Measurements from ENCODE around the gene SCO2. TPM values are rescaled to one million over a fixed set of nuclear protein-coding genes. Genes with fewer than 3 reads are reported as not detected.

The SCO2 gene
- total and polyA plus RNA-seq, 2 of the 13 experiments (the other 11 are each of a cell fraction or from before 2014, with no cell fraction given), result 0.32 to 3.7 TPM

GRCh38 chr22:50544078-50544745 is 18.8 kb upstream of the SCO2 start:
- no peak for FAIRE-seq
- H3K27me3 ChIP-seq (ENCODE audit: control insufficient read depth in 1 of 2, insufficient read depth in 2 of 2, low read length in 2 of 2), result peaks cover 3 to 30% of the 10 kb centered on the region in 2 experiments
- no peak for TF ChIP-seq ZSCAN30 (CRISPR knock-in tag; IDR thresholded peaks at IDR 0.05)
- TF ChIP-seq MIER2 (CRISPR knock-in tag; IDR thresholded peaks at IDR 0.05), result no peak
- no peak for TF ChIP-seq KDM3A (CRISPR knock-in tag; IDR thresholded peaks at IDR 0.05; ENCODE audit: low read depth)
- no peak for TF ChIP-seq ZNF441 (CRISPR knock-in tag; IDR thresholded peaks at IDR 0.05; ENCODE audit: borderline replicate concordance)
- no peak for TF ChIP-seq ZFX (CRISPR knock-in tag; IDR thresholded peaks at IDR 0.05; ENCODE audit: low read depth)
- TF ChIP-seq, protein P1, sequence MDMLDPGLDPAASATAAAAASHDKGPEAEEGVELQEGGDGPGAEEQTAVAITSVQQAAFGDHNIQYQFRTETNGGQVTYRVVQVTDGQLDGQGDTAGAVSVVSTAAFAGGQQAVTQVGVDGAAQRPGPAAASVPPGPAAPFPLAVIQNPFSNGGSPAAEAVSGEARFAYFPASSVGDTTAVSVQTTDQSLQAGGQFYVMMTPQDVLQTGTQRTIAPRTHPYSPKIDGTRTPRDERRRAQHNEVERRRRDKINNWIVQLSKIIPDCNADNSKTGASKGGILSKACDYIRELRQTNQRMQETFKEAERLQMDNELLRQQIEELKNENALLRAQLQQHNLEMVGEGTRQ (IDR thresholded peaks at IDR 0.05; ENCODE audit: low read depth, low read length), result no peak
- TF ChIP-seq, protein P1 (CRISPR knock-in tag; IDR thresholded peaks at IDR 0.05; ENCODE audit: borderline replicate concordance), result no peak
- no peak for TF ChIP-seq RELA (CRISPR knock-in tag; IDR thresholded peaks at IDR 0.05)
- no peak for TF ChIP-seq ZC3H13 (CRISPR knock-in tag; IDR thresholded peaks at IDR 0.05)
- TF ChIP-seq KDM6A (CRISPR knock-in tag; IDR thresholded peaks at IDR 0.05; ENCODE audit: low read depth), result no peak
- no peak for TF ChIP-seq IRF9 (CRISPR knock-in tag; IDR thresholded peaks at IDR 0.05; ENCODE audit: borderline replicate concordance)
- TF ChIP-seq PREB (CRISPR knock-in tag; IDR thresholded peaks at IDR 0.05), result no peak
- TF ChIP-seq ZNF883 (CRISPR knock-in tag; IDR thresholded peaks at IDR 0.05; ENCODE audit: not compliant biosample characterization), result no peak
- TF ChIP-seq ZNF350 (CRISPR knock-in tag; IDR thresholded peaks at IDR 0.05; ENCODE audit: borderline replicate concordance, low read depth), result no peak
- TF ChIP-seq CENPX (CRISPR knock-in tag; IDR thresholded peaks at IDR 0.05), result no peak
- TF ChIP-seq SMARCE1 (IDR thresholded peaks at IDR 0.05; ENCODE audit: borderline replicate concordance), result no peak
- TF ChIP-seq, protein P2, sequence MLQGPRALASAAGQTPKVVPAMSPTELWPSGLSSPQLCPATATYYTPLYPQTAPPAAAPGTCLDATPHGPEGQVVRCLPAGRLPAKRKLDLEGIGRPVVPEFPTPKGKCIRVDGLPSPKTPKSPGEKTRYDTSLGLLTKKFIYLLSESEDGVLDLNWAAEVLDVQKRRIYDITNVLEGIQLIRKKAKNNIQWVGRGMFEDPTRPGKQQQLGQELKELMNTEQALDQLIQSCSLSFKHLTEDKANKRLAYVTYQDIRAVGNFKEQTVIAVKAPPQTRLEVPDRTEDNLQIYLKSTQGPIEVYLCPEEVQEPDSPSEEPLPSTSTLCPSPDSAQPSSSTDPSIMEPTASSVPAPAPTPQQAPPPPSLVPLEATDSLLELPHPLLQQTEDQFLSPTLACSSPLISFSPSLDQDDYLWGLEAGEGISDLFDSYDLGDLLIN (CRISPR knock-in tag; IDR thresholded peaks at IDR 0.05; ENCODE audit: borderline replicate concordance), result no peak
- no peak for TF ChIP-seq MLX (CRISPR knock-in tag; IDR thresholded peaks at IDR 0.05)
- TF ChIP-seq ZNF292 (CRISPR knock-in tag; IDR thresholded peaks at IDR 0.05; ENCODE audit: borderline replicate concordance, low read depth), result no peak
- intact Hi-C loops (cut with micrococcal nuclease; ENCODE audit: unreplicated experiment), result no loop called here
- no peak overlapping the region for H3K9ac ChIP-seq (ENCODE audit: insufficient read depth, low read depth, low read length)
- peaks cover 35% of the 10 kb centered on the region for H3K4me1 ChIP-seq (ENCODE audit: insufficient read depth, low read length)
- H3K36me3 ChIP-seq (replicated peaks in 1 of 2; ENCODE audit: control insufficient read depth in 1 of 2, insufficient read depth in 2 of 2, low read length in 2 of 2), result no peaks in the 10 kb centered on the region
- no peak for ATAC-seq
- 88% methylated on average over 52 of the region's 52 CpGs for WGBS (ENCODE audit: low lambda C conversion rate)
- DNase-seq (ENCODE audit: low spot score), result no peak
- in situ Hi-C loops (cut with HindIII; ENCODE audit: extremely low pct_ligation_motif_present, low pct_unique_long_range_greater_than_20kb), result no loop called here
- no TSS peak for BruUV-seq (replicated peaks)
- H3K27ac ChIP-seq (ENCODE audit: extremely low read length, insufficient read depth, low read length), result no peak overlapping the region
- H3K4me3 ChIP-seq (replicated peaks in 1 of 3; ENCODE audit: insufficient read depth in 1 of 3, low read depth in 2 of 3, low read length in 3 of 3), result no peak overlapping the region
- no peaks in the 10 kb centered on the region for H3K9me3 ChIP-seq (ENCODE audit: low read length)
- H3K79me2 ChIP-seq (ENCODE audit: insufficient read depth, low read length), result no peaks in the 10 kb centered on the region
- H2AFZ ChIP-seq (ENCODE audit: low read length), result no peak overlapping the region
- CTCF ChIA-PET (ENCODE audit: low intra/inter-chr PET ratio, low total read pairs), result no interaction called here
- H4K20me1 ChIP-seq (ENCODE audit: insufficient read depth, low read length), result no peaks in the 10 kb centered on the region
- no peak overlapping the region for H3K4me2 ChIP-seq (ENCODE audit: low read depth, low read length)
- POLR2A ChIA-PET, result interaction anchor here (1.8 to 4.2 kb wide), 4 partner anchors 11 to 39 kb away, joined by 6 to 34 read pairs (median 18); partner anchors contain the start of genes CHKB, SCO2 and TYMP

Data from HepG2 (cell line).